Activated CD4-positive, alpha-beta T cell treated with anti-CD3 and anti-CD28 coated beads, Interleukin-2, amount 50 U/mL, for 1 hour (primary cell): ENCODE results near the gene DNAJC7.

Experiments
- DNase-seq: peaks from one replicate; pipeline ENCODE4 v3.0.0-alpha.2; 2020

Gene DNAJC7

GRCh38 chr17:42016941-42017865 lies at the start of gene DNAJC7:
Gene DNAJC7, minus strand, starts transcription at chr17:42017439. Its CDS starts 23 bp downstream, at chr17:42017416.
- peak; percentile 87 for DNase-seq

- no peak for DNase-seq
Measured at GRCh38 chr17:42065201-42065600, 48.0 kb upstream of the DNAJC7 start.

GRCh38 chr17:42062681-42063080 lies 45.4 kb upstream of the DNAJC7 start:
- DNase-seq, result no peak

- no peak for DNase-seq
Measured at GRCh38 chr17:42061646-42062487, 44.6 kb upstream of the DNAJC7 start.

- no peak for DNase-seq
Measured at GRCh38 chr17:42060231-42060630, 43.0 kb upstream of the DNAJC7 start.

GRCh38 chr17:42059815-42060214 lies 42.6 kb upstream of the DNAJC7 start:
- no peak for DNase-seq

GRCh38 chr17:42058063-42058462 lies 40.8 kb upstream of the DNAJC7 start:
- no peak for DNase-seq

- DNase-seq, result no peak
Measured at GRCh38 chr17:42056635-42057034, 39.4 kb upstream of the DNAJC7 start.

- no peak for DNase-seq
Measured at GRCh38 chr17:42055496-42055895, 38.3 kb upstream of the DNAJC7 start.

- DNase-seq, result no peak
Measured at GRCh38 chr17:42055027-42055426, 37.8 kb upstream of the DNAJC7 start.

- no peak for DNase-seq
Measured at GRCh38 chr17:42053731-42054500, 36.7 kb upstream of the DNAJC7 start.

GRCh38 chr17:42052346-42052877 lies 35.2 kb upstream of the DNAJC7 start:
- DNase-seq, result no peak

GRCh38 chr17:42051645-42052044 lies 34.4 kb upstream of the DNAJC7 start:
- no peak for DNase-seq

GRCh38 chr17:42051013-42051400 lies 33.8 kb upstream of the DNAJC7 start:
- no peak for DNase-seq

GRCh38 chr17:42050393-42051012 lies 33.3 kb upstream of the DNAJC7 start, which contains the start of gene C17orf113:
Gene C17orf113, minus strand, starts transcription at chr17:42050601. Its CDS starts 7,225 bp downstream, at chr17:42043376.
- DNase-seq, result peak; percentile 47

GRCh38 chr17:42049834-42050392 lies 32.7 kb upstream of the DNAJC7 start:
- DNase-seq, result no peak

GRCh38 chr17:42047343-42047742 lies 30.1 kb upstream of the DNAJC7 start:
- DNase-seq, result no peak

GRCh38 chr17:42045719-42046118 lies 28.5 kb upstream of the DNAJC7 start:
- DNase-seq, result no peak

- DNase-seq, result no peak
Measured at GRCh38 chr17:42042598-42043319, 25.5 kb upstream of the DNAJC7 start.

GRCh38 chr17:42041619-42042018 lies 24.4 kb upstream of the DNAJC7 start:
- DNase-seq, result no peak

- DNase-seq, result no peak
Measured at GRCh38 chr17:42040818-42041217, 23.6 kb upstream of the DNAJC7 start.
